ENCODE data around the gene CD109. TPM values are rescaled to one million over a fixed set of nuclear protein-coding genes. Genes with fewer than 3 reads are reported as not detected.

The CD109 gene
- total RNA-seq, result 48.9 and 95.9 TPM in 2 replicates

GRCh38 chr6:73695619-73696421, at the start of gene CD109:
TSS of gene CD109 (plus strand) at chr6:73696203. CDS start at chr6:73696216, 13 bp downstream.

GRCh38 chr6:73653571-73654424, 42.2 kb upstream of the CD109 start, which contains the start of gene SLC17A5:
TSS of gene SLC17A5 (minus strand) at chr6:73653992. CDS start at chr6:73653886, 106 bp downstream.

Other genes with a start within 250 kb of the CD109 start
- 7.2 and 9.2 TPM in 2 replicates for gene CGAS, start 243.9 kb upstream of the CD109 start, total RNA-seq
- gene MTO1, start 234.5 kb upstream of the CD109 start, total RNA-seq, result 25.5 and 45.0 TPM in 2 replicates
- 36,570 and 47,739 TPM in 2 replicates for gene EEF1A1, start 175.2 kb upstream of the CD109 start, total RNA-seq
- gene SLC17A5, start 42.2 kb upstream of the CD109 start, total RNA-seq, result 11.5 and 20.5 TPM in 2 replicates